Endothelial cell (in vitro differentiated cells): ENCODE measurements around the gene MRNIP. TPM values are rescaled to one million over a fixed set of nuclear protein-coding genes. Genes with fewer than 3 reads are reported as not detected.

Source experiments
- DNase-seq: peaks from one replicate; pipeline ENCODE4 v3.0.0; 2021; ENCODE audit warnings: low spot score
- H3K27ac Mint-ChIP-seq: one replicate; pipeline ENCODE4 v1.8.0; 2021; ENCODE audit warnings: mixed read lengths, inconsistent platforms; ENCODE audit not compliant: unreplicated experiment
- H3K27me3 Mint-ChIP-seq: one replicate; pipeline ENCODE4 v1.8.0; 2021; ENCODE audit warnings: mild to moderate bottlenecking, moderate library complexity, mixed read lengths, inconsistent platforms; ENCODE audit not compliant: unreplicated experiment
- H3K36me3 Mint-ChIP-seq: one replicate; pipeline ENCODE4 v1.8.0; 2021; ENCODE audit warnings: mild to moderate bottlenecking, low read depth, mixed read lengths, inconsistent platforms; ENCODE audit not compliant: unreplicated experiment
- H3K4me1 Mint-ChIP-seq: one replicate; pipeline ENCODE4 v1.8.0; 2021; ENCODE audit warnings: mild to moderate bottlenecking, mixed read lengths, inconsistent platforms; ENCODE audit not compliant: unreplicated experiment
- H3K4me3 Mint-ChIP-seq: one replicate; pipeline ENCODE4 v1.8.0; 2021; ENCODE audit warnings: mild to moderate bottlenecking, mixed read lengths, inconsistent platforms; ENCODE audit not compliant: unreplicated experiment
- H3K9me3 Mint-ChIP-seq: one replicate; pipeline ENCODE4 v1.8.0; 2021; ENCODE audit warnings: mixed read lengths, inconsistent platforms; ENCODE audit not compliant: unreplicated experiment
- CTCF ChIP-seq: fragments of 200-600 bp; sonication (generic); IDR thresholded peaks from one replicate; pipeline ENCODE4 v1.5.0; 2021; ENCODE audit warnings: antibody characterized with exemption; ENCODE audit not compliant: unreplicated experiment
- total RNA-seq: library from RNA; stranded (reverse); fragmentation: NEBNext Ultra II Directional; extraction: Animal tissue kit (Norgen Biotek cat#: 25700); gene quantifications from one replicate; pipeline ENCODE4 v1.2.1, GENCODE V29; 2021; ENCODE audit not compliant: unreplicated experiment

MRNIP gene
- total RNA-seq, 1 donor from 2014 or later: 38.5 TPM

GRCh38 chr5:179864686-179865085 lies 6.1 kb upstream of the MRNIP start:
- no peak for TF ChIP-seq CTCF
- H3K9me3 Mint-ChIP-seq: no peaks in the 10 kb centered on the region
- peak overlapping the region; percentile 37 for H3K4me3 Mint-ChIP-seq
- peaks cover 19% of the 10 kb centered on the region for H3K4me1 Mint-ChIP-seq
- peaks cover 27% of the 10 kb centered on the region for H3K36me3 Mint-ChIP-seq
- H3K27ac Mint-ChIP-seq: no peak overlapping the region
- no peak for DNase-seq
- H3K27me3 Mint-ChIP-seq: peaks cover 14% of the 10 kb centered on the region

- no peaks in the 10 kb centered on the region for H3K9me3 Mint-ChIP-seq
Observed at GRCh38 chr5:179863449-179864085, 5.0 kb upstream of the MRNIP start.

GRCh38 chr5:179862891-179863290 lies 4.3 kb upstream of the MRNIP start:
- Mint-ChIP-seq H3K4me3 (peak overlapping the region; percentile 67), H3K27ac (no peak overlapping the region), H3K9me3 (no peaks in the 10 kb centered on the region), H3K4me1 (peaks cover 22% of the 10 kb centered on the region), H3K27me3 (peaks cover 14% of the 10 kb centered on the region), H3K36me3 (peaks cover 27% of the 10 kb centered on the region)
- no peak for DNase-seq
- TF ChIP-seq CTCF: no peak

More at GRCh38 chr5:179863449-179864085, 5.0 kb upstream of the MRNIP start:
- TF ChIP-seq CTCF: no peak
- no peak overlapping the region for H3K27ac Mint-ChIP-seq
- DNase-seq: no peak
- H3K27me3 Mint-ChIP-seq: peaks cover 14% of the 10 kb centered on the region
- H3K36me3 Mint-ChIP-seq: peaks cover 27% of the 10 kb centered on the region
- H3K4me1 Mint-ChIP-seq: peaks cover 19% of the 10 kb centered on the region
- H3K4me3 Mint-ChIP-seq: peak overlapping the region; percentile 79

- no peak for TF ChIP-seq CTCF
- Mint-ChIP-seq H3K4me3 (peak overlapping the region; percentile 67), H3K4me1 (peaks cover 27% of the 10 kb centered on the region), H3K27ac (no peak overlapping the region), H3K36me3 (peaks cover 26% of the 10 kb centered on the region), H3K27me3 (peaks cover 14% of the 10 kb centered on the region), H3K9me3 (no peaks in the 10 kb centered on the region)
- no peak for DNase-seq
Observed at GRCh38 chr5:179862296-179862695, 3.7 kb upstream of the MRNIP start.

GRCh38 chr5:179860301-179860700 lies 1.7 kb upstream of the MRNIP start:
- Mint-ChIP-seq H3K27me3 (peaks cover 9% of the 10 kb centered on the region), H3K4me3 (peak overlapping the region; percentile 83), H3K27ac (no peak overlapping the region), H3K9me3 (no peaks in the 10 kb centered on the region), H3K36me3 (peaks cover 19% of the 10 kb centered on the region), H3K4me1 (peaks cover 21% of the 10 kb centered on the region)
- TF ChIP-seq CTCF: no peak
- DNase-seq: no peak
